Measurements from ENCODE around the gene VSNL1. TPM values are rescaled to one million over a fixed set of nuclear protein-coding genes. Genes with fewer than 3 reads are reported as not detected.

The VSNL1 gene
- 10 to 100 TPM in 8 of 9 donors, 1 to 10 TPM in 1; 7.2 to 51.1 (median 20.3) TPM for total RNA-seq
- 10 to 100 TPM; 13.0 to 36.4 (median 22.0) TPM for polyA plus RNA-seq
- long read RNA-seq, donor 1, transcript VSNL1-201 (4 exons, 1,892 nt), result major isoform, 10 of 10 reads
- long read RNA-seq, donor 1, partial matches to known transcripts, result 0 of 10 reads
- long read RNA-seq, donor 1, other reads (novel, unspliced or antisense), result 0 of 10 reads
- long read RNA-seq, donor 2, partial matches to known transcripts, result 0 of 4 reads
- long read RNA-seq, donor 2, other reads (novel, unspliced or antisense), result 0 of 4 reads
- long read RNA-seq, donor 3, partial matches to known transcripts, result 0 of 2 reads
- long read RNA-seq, donor 3, other reads (novel, unspliced or antisense), result 0 of 2 reads
- long read RNA-seq, donor 4, transcript VSNL1-201 (4 exons, 1,892 nt), result major isoform, 13 of 16 reads
- long read RNA-seq, donor 4, partial matches to known transcripts, result 1 of 16 reads
- long read RNA-seq, donor 4, other reads (novel, unspliced or antisense), result 2 of 16 reads
- long read RNA-seq, donor 5, transcript VSNL1-201 (4 exons, 1,892 nt), result major isoform, 21 of 25 reads
- long read RNA-seq, donor 5, partial matches to known transcripts, result 3 of 25 reads
- long read RNA-seq, donor 5, other reads (novel, unspliced or antisense), result 1 of 25 reads
- long read RNA-seq, donor 6, transcript VSNL1-201 (4 exons, 1,892 nt), result major isoform, 8 of 12 reads
- long read RNA-seq, donor 6, partial matches to known transcripts, result 3 of 12 reads
- long read RNA-seq, donor 6, other reads (novel, unspliced or antisense), result 1 of 12 reads
- long read RNA-seq, donor 7, transcript VSNL1-201 (4 exons, 1,892 nt), result major isoform, 12 of 12 reads
- long read RNA-seq, donor 7, partial matches to known transcripts, result 0 of 12 reads
- long read RNA-seq, donor 7, other reads (novel, unspliced or antisense), result 0 of 12 reads
- long read RNA-seq, donor 8, transcript VSNL1-201 (4 exons, 1,892 nt), result major isoform, 12 of 22 reads
- long read RNA-seq, donor 8, partial matches to known transcripts, result 10 of 22 reads
- long read RNA-seq, donor 8, other reads (novel, unspliced or antisense), result 0 of 22 reads
- long read RNA-seq, donor 9, transcript VSNL1-201 (4 exons, 1,892 nt), result major isoform, 13 of 13 reads
- long read RNA-seq, donor 9, partial matches to known transcripts, result 0 of 13 reads
- long read RNA-seq, donor 9, other reads (novel, unspliced or antisense), result 0 of 13 reads
- long read RNA-seq, donor 10, partial matches to known transcripts, result 0 of 4 reads
- long read RNA-seq, donor 10, other reads (novel, unspliced or antisense), result 0 of 4 reads

DNA sequence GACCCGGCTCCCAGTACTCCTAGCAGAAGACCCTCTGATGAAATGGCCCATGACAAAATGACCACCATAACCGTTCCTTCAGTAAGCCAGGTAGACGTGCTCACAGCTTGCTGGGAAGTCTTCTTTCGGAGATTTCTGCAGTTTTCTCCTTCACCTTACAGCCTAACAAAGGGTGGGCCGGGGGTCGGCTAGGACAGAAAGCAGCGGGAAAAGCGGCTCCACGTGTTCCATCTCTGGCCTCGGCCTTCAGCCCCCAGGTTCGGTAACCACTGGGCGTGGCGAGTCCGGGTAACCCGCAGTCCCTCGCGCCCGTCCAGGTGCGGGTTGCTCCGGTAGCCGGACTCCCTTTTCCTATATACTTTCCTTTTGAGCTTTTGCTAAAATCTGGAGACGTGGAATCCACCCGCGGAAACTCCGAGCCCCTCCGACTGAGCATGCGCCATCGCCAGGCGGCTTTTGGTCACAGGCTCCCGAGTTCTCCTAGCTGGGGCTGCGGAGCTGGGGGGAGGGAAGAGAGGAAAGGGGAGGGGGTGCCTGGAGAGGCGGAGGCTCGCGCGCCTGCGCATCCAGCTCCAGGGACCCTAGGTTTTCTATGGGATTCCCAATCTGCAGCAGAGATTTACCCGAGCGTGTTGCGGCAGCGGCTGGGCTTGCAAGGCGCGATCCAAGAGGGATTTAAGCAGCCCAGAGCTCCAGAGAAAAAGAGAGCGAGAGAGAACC is at the start of gene VSNL1:
TSS of gene VSNL1 (plus strand) at position 604 of the 720 bp plus-strand sequence. CDS start 51,379 bp downstream, outside the sequence.
- H3K36me3 ChIP-seq (replicated peaks in 1 of 2), result no peaks in the 10 kb centered on the region
- DNase-seq, result peak; percentile 70 to 92 (median 87)
- no peaks in the 10 kb centered on the region for H3K9me3 ChIP-seq (replicated peaks in 1 of 3)
- WGBS, 4 donors, result 0 to 2% (median 1%) methylated on average over 29 to 43 of the region's 43 CpGs
- peak within 1 kb of the TSS in 2 of 4 donors; percentile 34 to 51 for H3K4me3 ChIP-seq
- intact Hi-C loops (cut with DNase I), result no loop called here
- TF ChIP-seq POLR2A (IDR thresholded peaks at IDR 0.05), result peak in 1 of 2 donors; percentile 83
- no peak for TF ChIP-seq CTCF (IDR thresholded peaks at IDR 0.05)
- H3K27ac ChIP-seq, result peak within 1 kb of the TSS in 4 of 5 donors; percentile 35 to 80 (median 50)
- peaks cover 0 to 5% of the 10 kb centered on the region in 2 donors for H3K4me1 ChIP-seq (replicated peaks in 1 of 2)
- H3K27me3 ChIP-seq, result peaks cover 5% of the 10 kb centered on the region

DNA sequence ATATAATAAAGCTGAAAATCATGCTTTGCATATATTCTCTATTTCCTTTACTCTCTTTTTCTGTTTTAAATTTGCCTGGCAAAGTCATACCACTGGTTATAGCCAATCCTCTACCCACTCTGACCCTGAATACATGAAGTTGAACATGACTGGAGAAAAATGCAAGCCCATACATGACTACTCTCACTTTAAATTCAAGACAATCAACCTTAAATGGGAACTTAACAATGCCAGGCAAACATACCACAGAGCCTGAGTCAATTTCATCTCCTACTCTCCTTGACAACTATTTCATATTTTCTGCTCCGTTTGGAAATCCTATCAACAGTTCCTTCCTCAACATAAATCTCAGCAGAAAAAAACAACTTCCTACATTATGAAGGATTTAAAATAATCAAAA is 44.9 kb upstream of the VSNL1 start:
- no peak overlapping the region for H3K27ac ChIP-seq
- H3K4me1 ChIP-seq (replicated peaks in 1 of 2), result no peaks in the 10 kb centered on the region
- no peak for TF ChIP-seq POLR2A (IDR thresholded peaks at IDR 0.05)
- TF ChIP-seq CTCF (IDR thresholded peaks at IDR 0.05), result no peak
- intact Hi-C loops (cut with DNase I), result no loop called here
- no peaks in the 10 kb centered on the region for H3K27me3 ChIP-seq
- WGBS, 4 donors, result 25 to 50% (median 37%) methylated on average over 1 of the region's 1 CpG
- no peaks in the 10 kb centered on the region for H3K9me3 ChIP-seq (replicated peaks in 1 of 3)
- H3K36me3 ChIP-seq (replicated peaks in 1 of 2), result no peaks in the 10 kb centered on the region
- no peak overlapping the region for H3K4me3 ChIP-seq
- no peak for DNase-seq

DNA sequence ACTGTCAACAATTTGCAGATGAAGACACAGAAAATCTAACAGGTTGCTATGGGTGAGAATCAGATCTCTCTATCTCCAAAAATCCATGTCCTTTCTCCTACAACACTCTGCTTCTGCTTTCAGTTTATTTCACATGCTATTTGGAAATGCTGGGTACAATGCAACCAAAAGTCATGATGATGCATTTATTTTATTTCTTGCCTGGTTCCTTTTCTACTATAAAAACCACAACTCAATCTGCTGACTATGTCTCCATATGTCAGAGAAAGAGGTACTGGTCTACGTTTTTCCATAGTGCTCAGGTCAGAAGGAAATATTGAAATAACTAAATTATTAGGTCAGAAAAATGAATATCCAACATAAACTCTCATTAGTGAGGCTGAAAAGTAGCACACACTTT is 42.8 kb upstream of the VSNL1 start:
- H3K4me1 ChIP-seq (replicated peaks in 1 of 2), result no peaks in the 10 kb centered on the region
- no peaks in the 10 kb centered on the region for H3K9me3 ChIP-seq (replicated peaks in 1 of 3)
- H3K4me3 ChIP-seq, result no peak overlapping the region
- no peak for DNase-seq
- intact Hi-C loops (cut with DNase I), result no loop called here
- no peaks in the 10 kb centered on the region for H3K36me3 ChIP-seq (replicated peaks in 1 of 2)
- H3K27me3 ChIP-seq, result no peaks in the 10 kb centered on the region
- TF ChIP-seq POLR2A (IDR thresholded peaks at IDR 0.05) (no peak), CTCF (IDR thresholded peaks at IDR 0.05) (no peak)
- H3K27ac ChIP-seq, result no peak overlapping the region
- 42 to 55% (median 49%) methylated on average over 1 of the region's 1 CpG for WGBS, 4 donors
